Keratinocyte (primary cell): ENCODE data around the gene C3orf70. TPM values are rescaled to one million over a fixed set of nuclear protein-coding genes. Genes with fewer than 3 reads are reported as not detected.

Experiments
- DNase-seq: peaks from one replicate; pipeline ENCODE4 v3.0.0-alpha.2; 2011; ENCODE audit warnings: low read depth, missing footprints, low spot score
- FAIRE-seq: peaks from 2 replicates; lab custom pipeline; 2011; peaks lifted over from hg19 to GRCh38; lab: Jason Lieb, UNC
- H2AFZ ChIP-seq: 2 replicates; pipeline ENCODE4 v1.6.0; 2012; ENCODE audit warnings: low read length, control low read depth, inconsistent platforms; ENCODE audit not compliant: control insufficient read depth
- H3K27ac ChIP-seq: 2 replicates; pipeline ENCODE4 v1.5.1; 2011; ENCODE audit warnings: low read length; ENCODE audit not compliant: control insufficient read depth, insufficient read depth
- H3K27me3 ChIP-seq: 3 replicates; pipeline ENCODE4 v1.6.0; 2011; ENCODE audit warnings: low read length; ENCODE audit not compliant: control insufficient read depth, insufficient read depth; ENCODE audit errors: extremely low read depth
- H3K36me3 ChIP-seq, 2 experiments: 2 replicates in 1 of 2; 3 replicates in 1 of 2; pipeline ENCODE4 v1.5.1; 2011; ENCODE audit warnings: low read length in 2 of 2, mild to moderate bottlenecking in 1 of 2; ENCODE audit not compliant: control insufficient read depth in 2 of 2, insufficient read depth in 2 of 2; ENCODE audit errors: extremely low read depth in 1 of 2
- H3K4me1 ChIP-seq: 3 replicates; pipeline ENCODE4 v1.5.1; 2011; ENCODE audit warnings: low read length; ENCODE audit not compliant: control insufficient read depth, insufficient read depth; ENCODE audit errors: extremely low read depth
- H3K4me2 ChIP-seq: 3 replicates; pipeline ENCODE4 v1.6.0; 2011; ENCODE audit warnings: low read depth, low read length; ENCODE audit not compliant: control insufficient read depth, insufficient read depth; ENCODE audit errors: extremely low read depth
- H3K4me3 ChIP-seq, 3 experiments: fragments of 200-600 bp in 1 of 3; sonication (generic) in 1 of 3; 2 replicates in 2 of 3; 3 replicates in 1 of 3; pipeline ENCODE4 v1.5.1; 2011 to 2016; ENCODE audit warnings: low read length in 3 of 3, mild to moderate bottlenecking in 3 of 3, control low read depth in 2 of 3, inconsistent platforms in 1 of 3, low read depth in 1 of 3, mixed read lengths in 1 of 3, mixed run types in 1 of 3, moderate library complexity in 1 of 3; ENCODE audit not compliant: control insufficient read depth in 2 of 3, insufficient read depth in 2 of 3; ENCODE audit errors: extremely low read depth in 1 of 3
- H3K79me2 ChIP-seq: 2 replicates; pipeline ENCODE4 v1.6.0; 2012; ENCODE audit warnings: low read length; ENCODE audit not compliant: control insufficient read depth, insufficient read depth
- H3K9ac ChIP-seq: 3 replicates; pipeline ENCODE4 v1.6.0; 2011; ENCODE audit warnings: low read length; ENCODE audit not compliant: control insufficient read depth, insufficient read depth; ENCODE audit errors: extremely low read depth
- H3K9me1 ChIP-seq: 3 replicates; pipeline ENCODE4 v1.6.0; 2011; ENCODE audit warnings: low read length; ENCODE audit not compliant: control insufficient read depth, insufficient read depth; ENCODE audit errors: extremely low read depth
- H3K9me3 ChIP-seq: 2 replicates; pipeline ENCODE4 v1.5.1; 2012; ENCODE audit warnings: low read depth, low read length; ENCODE audit not compliant: control insufficient read depth
- H4K20me1 ChIP-seq: 3 replicates; pipeline ENCODE4 v1.6.0; 2011; ENCODE audit warnings: low read length; ENCODE audit not compliant: control insufficient read depth, insufficient read depth; ENCODE audit errors: extremely low read depth
- CTCF ChIP-seq, 3 experiments: IDR thresholded peaks in 1 of 3; conservative IDR thresholded peaks in 1 of 3; optimal IDR thresholded peaks in 1 of 3; 2 replicates in 2 of 3; 3 replicates in 1 of 3; pipeline versions ENCODE3 to v1.5.1; 2011; ENCODE audit warnings: low read length in 3 of 3, mild to moderate bottlenecking in 3 of 3, moderate library complexity in 2 of 3, control low read depth in 1 of 3, inconsistent platforms in 1 of 3; ENCODE audit not compliant: insufficient read depth in 2 of 3; ENCODE audit errors: extremely low read depth in 1 of 3
- EZH2 ChIP-seq: IDR thresholded peaks from one replicate; pipeline ENCODE4 v1.6.1; 2012; ENCODE audit warnings: inconsistent platforms, mild to moderate bottlenecking, low read length, moderate library complexity
- dilution Hi-C: fragments of 300-500 bp; cut with MboI; formaldehyde crosslinking; loops from one replicate; pipeline ENCODE4 v1.7.0; 2020; ENCODE audit warnings: low sequenced_read_pairs; ENCODE audit not compliant: extremely low pct_ligation_motif_present
- polyA plus RNA-seq, 5 experiments: library from polyadenylated mRNA; depleted of rRNA in 3 of 5; stranded (reverse) in 3 of 5; stranded (forward) in 1 of 5; unstranded in 1 of 5; fragments of >200 nt; gene quantifications; 1 replicate in 1 of 5; 2 replicates in 3 of 5; 3 replicates in 1 of 5; pipeline versions ENCODE4 v1.2.1 to v1.2.3, GENCODE V29; 2011 to 2012; ENCODE audit warnings: missing spikeins in 2 of 5, low read depth in 1 of 5, low replicate concordance in 1 of 5

C3orf70 gene
- polyA plus RNA-seq, 1 donor (not counting 4 experiments of a cell fraction or from before 2014, with no cell fraction given): not detected

- TF ChIP-seq CTCF (optimal IDR thresholded peaks at IDR 0.05 in 1 of 3, IDR thresholded peaks at IDR 0.05 in 1 of 3, conservative IDR thresholded peaks at IDR 0.05 in 1 of 3; ENCODE audit: extremely low read depth in 1 of 3, insufficient read depth in 2 of 3, low read length in 3 of 3): no peak
- no peak for TF ChIP-seq EZH2
- H4K20me1 ChIP-seq: no peaks in the 10 kb centered on the region
- H3K36me3 ChIP-seq: no peaks in the 10 kb centered on the region
- H3K9ac ChIP-seq: no peak overlapping the region
- DNase-seq: no peak
- no peak overlapping the region for H2AFZ ChIP-seq
- peaks cover 49% of the 10 kb centered on the region for H3K27me3 ChIP-seq
- H3K79me2 ChIP-seq: no peaks in the 10 kb centered on the region
- H3K4me1 ChIP-seq: no peaks in the 10 kb centered on the region
- no peaks in the 10 kb centered on the region for H3K9me1 ChIP-seq
- FAIRE-seq: no peak
- no peak overlapping the region for H3K27ac ChIP-seq
- H3K4me3 ChIP-seq: no peak overlapping the region
- dilution Hi-C loops: no loop called here
- no peaks in the 10 kb centered on the region for H3K9me3 ChIP-seq
- H3K4me2 ChIP-seq: no peak overlapping the region
Observed at GRCh38 chr3:185149591-185149990, 3.3 kb downstream of the C3orf70 start.

- Histone ChIP-seq H4K20me1 (no peaks in the 10 kb centered on the region), H3K27me3 (peaks cover 17% of the 10 kb centered on the region), H3K9me1 (no peaks in the 10 kb centered on the region), H3K4me3 (no peak overlapping the region), H3K9me3 (no peaks in the 10 kb centered on the region), H3K79me2 (no peaks in the 10 kb centered on the region), H3K9ac (no peak overlapping the region), H3K4me1 (no peaks in the 10 kb centered on the region), H3K27ac (no peak overlapping the region), H3K4me2 (no peak overlapping the region), H2AFZ (no peak overlapping the region), H3K36me3 (no peaks in the 10 kb centered on the region)
- dilution Hi-C loops: no loop called here
- no peak for FAIRE-seq
- DNase-seq: no peak
- TF ChIP-seq CTCF (optimal IDR thresholded peaks at IDR 0.05 in 1 of 3, IDR thresholded peaks at IDR 0.05 in 1 of 3, conservative IDR thresholded peaks at IDR 0.05 in 1 of 3; ENCODE audit: extremely low read depth in 1 of 3, insufficient read depth in 2 of 3, low read length in 3 of 3): no peak
- TF ChIP-seq EZH2: no peak
Observed at GRCh38 chr3:185145511-185145910, 7.3 kb downstream of the C3orf70 start.
